Vagina (tissue), 2 donors: ENCODE results near the gene NEU4.

ENCODE experiments used
- POLR2A ChIP-seq, 2 donors: fragments of 450-650 bp; IDR thresholded peaks; one replicate each; pipeline ENCODE4 v1.6.1; 2017; ENCODE audit warnings: antibody characterized with exemption in 2 of 2, mild to moderate bottlenecking in 2 of 2, moderate library complexity in 2 of 2
- POLR2AphosphoS5 ChIP-seq, 2 donors: sonication (generic); formaldehyde crosslinking; IDR thresholded peaks; one replicate each; pipeline ENCODE4 v1.9.0; 2017; ENCODE audit warnings: antibody characterized with exemption in 2 of 2, mild to moderate bottlenecking in 2 of 2, low read depth in 1 of 2; ENCODE audit not compliant: insufficient read depth in 1 of 2
- TF ChIP-seq, protein P1 (sequence below), 3 experiments: fragments of 450-650 bp in 2 of 3; fragments of 200-600 bp in 1 of 3; sonication (generic) in 1 of 3; IDR thresholded peaks; one replicate each; pipeline ENCODE4 v1.5.1; 2017 to 2019; ENCODE audit warnings: antibody characterized with exemption in 3 of 3, mild to moderate bottlenecking in 2 of 3, moderate library complexity in 2 of 3

GRCh38 chr2:241760301-241760771 is 48.7 kb upstream of the NEU4 start:
- TF ChIP-seq, protein P1, sequence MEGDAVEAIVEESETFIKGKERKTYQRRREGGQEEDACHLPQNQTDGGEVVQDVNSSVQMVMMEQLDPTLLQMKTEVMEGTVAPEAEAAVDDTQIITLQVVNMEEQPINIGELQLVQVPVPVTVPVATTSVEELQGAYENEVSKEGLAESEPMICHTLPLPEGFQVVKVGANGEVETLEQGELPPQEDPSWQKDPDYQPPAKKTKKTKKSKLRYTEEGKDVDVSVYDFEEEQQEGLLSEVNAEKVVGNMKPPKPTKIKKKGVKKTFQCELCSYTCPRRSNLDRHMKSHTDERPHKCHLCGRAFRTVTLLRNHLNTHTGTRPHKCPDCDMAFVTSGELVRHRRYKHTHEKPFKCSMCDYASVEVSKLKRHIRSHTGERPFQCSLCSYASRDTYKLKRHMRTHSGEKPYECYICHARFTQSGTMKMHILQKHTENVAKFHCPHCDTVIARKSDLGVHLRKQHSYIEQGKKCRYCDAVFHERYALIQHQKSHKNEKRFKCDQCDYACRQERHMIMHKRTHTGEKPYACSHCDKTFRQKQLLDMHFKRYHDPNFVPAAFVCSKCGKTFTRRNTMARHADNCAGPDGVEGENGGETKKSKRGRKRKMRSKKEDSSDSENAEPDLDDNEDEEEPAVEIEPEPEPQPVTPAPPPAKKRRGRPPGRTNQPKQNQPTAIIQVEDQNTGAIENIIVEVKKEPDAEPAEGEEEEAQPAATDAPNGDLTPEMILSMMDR (IDR thresholded peaks at IDR 0.05), result no peak
- TF ChIP-seq POLR2AphosphoS5 (IDR thresholded peaks at IDR 0.05; ENCODE audit: insufficient read depth in 1 of 2, low read depth in 1 of 2), result no peak
- no peak for TF ChIP-seq POLR2A (IDR thresholded peaks at IDR 0.05)
